GM18508 (cell line): Measurements from ENCODE around the gene LDLRAD3.
"Not testable (repeated sequence)": the region's sequence is repeated elsewhere in the genome, so short reads cannot be mapped to it uniquely, and the experiment has no call there.

Experiments used
- ATAC-seq: cut with Tn5 transposase; IDR thresholded peaks from one replicate; pipeline ENCODE4 v1.9.1; 2021; ENCODE audit warnings: moderate number of reproducible peaks; ENCODE audit not compliant: insufficient read depth, unreplicated experiment

Gene LDLRAD3

GRCh38 chr11:36186340-36187175 is 242.7 kb downstream of the LDLRAD3 start:
- ATAC-seq, result no peak

DNA sequence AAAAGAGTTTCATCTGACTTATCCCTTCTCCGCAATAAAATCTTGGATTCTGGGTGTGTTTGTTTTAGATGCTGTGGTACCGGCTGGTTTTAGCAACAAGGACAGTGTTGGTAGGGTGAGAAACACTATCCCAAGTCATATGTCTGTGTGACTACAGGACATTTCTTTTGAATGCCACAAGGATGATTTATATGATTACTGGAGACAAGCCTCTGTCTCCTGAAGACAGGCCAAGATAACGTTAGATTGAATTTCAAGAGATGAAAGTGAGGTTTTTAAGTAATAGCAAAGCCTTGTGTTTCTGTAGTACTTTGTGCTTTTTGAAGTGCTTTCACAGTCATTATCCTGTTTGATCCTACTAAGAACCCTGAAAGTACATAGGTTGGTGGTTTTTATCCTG is 243.8 kb downstream of the LDLRAD3 start:
- ATAC-seq, result no peak

GRCh38 chr11:36189735-36190134 is 245.9 kb downstream of the LDLRAD3 start:
- not testable (repeated sequence) for ATAC-seq

- ATAC-seq, result no peak
Measured at GRCh38 chr11:36191941-36192340, 248.1 kb downstream of the LDLRAD3 start.

- no peak for ATAC-seq
Measured at GRCh38 chr11:36192425-36193289, 248.8 kb downstream of the LDLRAD3 start.

- no peak for ATAC-seq
Measured at GRCh38 chr11:36193290-36193619, 249.4 kb downstream of the LDLRAD3 start.

DNA sequence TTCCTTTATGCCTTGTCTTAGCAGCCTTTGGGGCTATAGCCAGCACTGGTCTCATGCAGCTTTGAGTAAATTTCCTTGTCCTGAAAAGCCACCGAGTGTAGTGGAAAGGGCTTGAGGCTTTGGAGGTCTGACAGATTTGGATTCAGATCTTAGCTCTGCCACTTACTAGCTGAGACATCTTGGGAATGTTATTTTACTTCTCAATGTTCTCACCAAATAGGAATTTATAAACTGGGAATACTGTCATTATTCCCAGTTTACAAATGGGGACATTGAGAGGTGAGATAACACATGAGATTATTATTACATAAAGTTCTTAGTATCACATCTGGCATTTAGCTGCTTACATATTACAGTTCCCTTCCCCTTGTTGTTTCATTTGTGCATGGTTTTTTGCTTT is 249.9 kb downstream of the LDLRAD3 start:
- no peak for ATAC-seq

- ATAC-seq, result no peak
Measured at GRCh38 chr11:36195496-36196354, 251.9 kb downstream of the LDLRAD3 start.

GRCh38 chr11:36196411-36196998 is 252.6 kb downstream of the LDLRAD3 start:
- no peak for ATAC-seq

DNA sequence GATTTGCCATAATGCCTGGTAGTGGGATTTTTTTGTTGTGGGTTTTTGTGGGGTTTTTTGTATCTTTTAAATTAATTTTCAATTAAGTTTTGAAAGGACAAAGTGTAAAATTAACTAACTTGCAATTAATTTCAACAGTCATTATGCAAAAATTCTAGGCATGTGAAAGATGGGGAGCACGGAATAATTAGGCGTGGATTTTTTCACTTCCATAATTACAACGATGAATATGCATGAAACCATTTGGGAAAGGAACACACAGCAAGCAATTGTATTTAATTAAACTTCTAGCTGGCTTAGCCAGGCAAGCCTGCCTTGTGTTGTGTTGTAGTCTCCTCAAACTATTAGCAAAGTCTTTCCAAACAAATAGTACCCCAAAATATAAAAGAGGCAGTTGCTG is 257.5 kb downstream of the LDLRAD3 start:
- no peak for ATAC-seq

GRCh38 chr11:36205536-36205935 is 261.7 kb downstream of the LDLRAD3 start:
- ATAC-seq, result no peak

DNA sequence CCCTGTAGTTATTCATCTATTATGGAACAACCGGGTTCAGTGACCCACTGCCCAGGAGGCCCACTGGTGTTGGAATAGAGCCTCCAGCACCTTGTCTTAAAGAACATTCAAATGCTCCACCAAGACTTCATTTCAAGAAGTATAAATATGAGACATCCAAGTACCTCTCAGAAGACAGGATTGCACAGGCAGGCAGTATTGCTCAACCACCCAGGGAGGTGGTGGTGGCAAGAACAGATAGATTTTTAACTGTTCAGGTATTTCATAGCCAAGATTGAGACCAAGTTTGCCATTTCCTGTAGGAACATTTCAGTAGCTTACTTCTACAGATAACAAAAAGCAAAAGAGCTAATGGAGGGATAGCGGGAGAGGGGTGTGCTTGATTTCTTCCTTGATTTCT is 266.7 kb downstream of the LDLRAD3 start:
- no peak for ATAC-seq

DNA sequence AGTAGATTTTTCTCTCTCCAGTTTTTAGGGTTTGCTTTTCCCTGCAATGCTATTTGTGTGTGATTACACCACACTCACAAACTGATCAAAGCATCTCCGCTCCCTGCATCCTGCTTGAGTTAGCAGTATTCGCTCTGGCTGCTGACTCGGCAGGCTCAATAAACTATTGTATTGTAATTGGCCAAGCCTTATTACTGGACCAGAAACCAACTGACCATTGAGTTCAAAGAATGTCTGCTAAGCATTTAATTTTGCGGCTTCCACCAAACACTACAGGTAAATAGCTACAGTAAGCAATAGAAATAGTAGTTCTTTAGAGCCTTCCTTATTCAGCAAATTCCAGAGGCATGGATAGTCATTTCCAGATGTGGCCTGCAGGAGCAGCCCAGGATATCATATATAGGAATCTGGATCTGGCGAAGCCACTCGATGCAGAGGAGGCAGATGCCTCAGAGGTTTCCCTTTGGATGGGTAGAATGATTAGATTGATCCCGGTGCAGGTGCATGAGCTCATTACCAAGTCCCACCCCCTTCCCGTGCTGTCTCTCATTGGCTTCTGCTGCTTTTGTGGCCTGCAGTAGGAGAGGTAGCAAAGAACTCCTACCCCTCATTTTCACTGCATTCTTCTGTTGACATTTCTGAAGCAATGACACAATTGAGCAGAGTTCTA is 268.0 kb downstream of the LDLRAD3 start:
- no peak for ATAC-seq

DNA sequence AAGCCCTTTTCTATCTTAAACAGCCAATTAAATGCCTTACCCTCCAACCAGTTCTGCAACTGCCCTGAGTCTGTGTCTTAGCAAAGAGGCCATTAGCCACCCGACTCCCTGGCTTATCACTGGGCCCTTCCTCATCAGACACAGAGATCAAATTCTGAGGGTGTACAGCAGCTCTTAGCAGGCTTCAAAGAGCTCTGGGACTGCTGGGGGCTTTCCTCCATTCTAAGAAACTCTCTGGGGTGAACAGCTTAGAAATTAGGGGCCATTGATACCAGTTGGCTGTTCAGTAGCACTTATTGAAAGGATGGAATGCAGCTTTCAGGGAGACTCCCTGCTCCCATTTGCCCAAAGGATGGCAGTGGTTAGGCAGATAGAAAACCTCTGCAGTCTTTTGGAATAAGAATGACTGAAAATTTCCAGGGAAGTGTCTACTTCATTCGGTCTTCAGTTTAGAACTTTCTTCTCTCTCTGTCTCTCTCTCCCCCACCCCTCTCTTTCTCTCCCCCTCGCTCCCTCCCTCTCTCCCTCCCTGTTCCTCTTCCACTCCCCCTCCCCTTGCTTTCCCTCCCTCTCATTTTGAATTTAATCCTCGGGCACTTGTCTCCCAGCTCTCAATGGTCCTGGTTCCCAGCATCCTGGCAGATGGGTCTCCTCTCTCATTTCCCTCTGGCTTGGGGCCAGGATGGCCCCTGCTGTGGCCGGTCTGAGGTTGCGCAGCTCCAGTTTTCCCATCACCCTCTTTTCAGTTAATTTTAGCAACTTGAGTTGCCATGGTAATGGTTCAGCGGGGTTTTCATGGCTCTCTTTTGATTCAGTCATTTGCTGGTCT is 268.9 kb downstream of the LDLRAD3 start:
- no peak for ATAC-seq

DNA sequence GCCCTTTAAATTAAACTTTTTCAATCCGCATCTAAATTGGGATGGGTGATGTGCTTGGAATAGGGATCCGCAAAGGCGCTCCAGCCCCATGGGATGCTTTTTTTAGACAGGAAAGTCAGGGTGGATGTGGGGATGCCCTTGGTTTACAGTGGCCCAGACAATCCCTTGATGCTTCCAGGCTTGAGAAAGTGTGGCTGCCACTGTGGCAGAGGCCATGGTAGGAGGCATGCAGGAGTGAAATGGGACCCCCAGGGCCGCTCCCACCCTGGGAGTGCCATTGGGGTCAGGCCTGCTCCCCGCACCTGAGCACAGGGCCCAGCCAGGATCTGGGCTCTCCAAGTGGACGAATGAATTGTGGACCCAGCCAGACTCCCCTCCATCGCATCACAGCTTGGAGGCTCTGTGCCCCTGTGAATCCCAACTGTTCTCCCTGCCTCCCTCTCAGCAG is 269.6 kb downstream of the LDLRAD3 start:
- no peak for ATAC-seq

DNA sequence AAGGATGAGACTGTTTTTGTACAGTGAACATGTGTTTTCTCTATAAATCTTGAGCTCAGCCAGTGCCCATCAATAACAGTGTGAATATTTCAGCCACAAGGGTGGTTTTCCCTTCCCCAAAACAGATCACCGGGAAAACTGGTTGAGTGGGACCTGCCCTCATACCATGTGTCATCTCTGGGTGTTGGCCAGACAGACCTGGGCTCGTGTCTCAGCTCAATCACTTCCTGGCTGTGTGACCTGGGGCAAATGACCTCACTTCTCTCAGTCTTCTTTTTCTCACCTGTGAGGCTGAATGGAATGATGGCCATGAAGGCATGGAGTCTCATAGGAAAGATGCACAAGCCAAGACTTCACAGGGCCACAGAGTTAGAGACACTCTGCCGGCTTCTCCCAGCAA is 270.6 kb downstream of the LDLRAD3 start:
- no peak for ATAC-seq

DNA sequence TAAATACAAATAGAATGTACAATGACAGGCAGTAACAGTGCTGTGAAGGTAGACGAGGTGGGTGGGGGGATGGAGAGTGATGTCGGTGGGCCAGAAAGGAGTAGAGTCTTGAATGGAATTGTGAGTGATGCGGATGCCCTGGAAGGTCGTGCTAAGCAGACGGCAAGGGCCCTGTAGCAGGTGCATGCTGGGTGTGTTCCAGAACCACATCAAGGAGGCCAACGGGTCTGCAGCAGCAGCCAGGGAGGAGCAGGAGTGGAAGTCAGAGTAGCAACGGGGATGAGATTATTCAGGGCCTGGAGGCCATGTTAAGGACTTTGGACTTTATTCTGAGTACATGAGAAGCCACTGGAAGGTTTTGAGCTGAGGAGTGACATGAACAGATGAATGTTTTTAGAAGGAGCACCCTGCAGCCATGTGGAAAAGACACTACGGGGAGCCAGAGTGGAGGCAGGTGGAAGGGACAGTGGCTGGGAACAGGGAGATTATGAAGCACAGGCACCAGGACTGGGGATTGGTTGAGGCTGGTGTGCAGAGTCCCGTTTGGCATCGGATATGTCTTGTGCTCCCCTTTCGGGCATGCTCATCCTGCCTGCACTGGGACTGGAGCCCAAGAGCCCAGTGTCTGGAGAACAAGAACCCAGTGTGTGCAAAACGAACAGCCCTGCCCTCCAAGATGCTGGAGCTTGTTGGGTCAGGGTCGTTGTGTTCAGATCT is 271.3 kb downstream of the LDLRAD3 start:
- no peak for ATAC-seq

- no peak for ATAC-seq
Measured at GRCh38 chr11:36215693-36216060, 271.8 kb downstream of the LDLRAD3 start.
